HG03103 (cell line): ENCODE results near the gene TANK.

Experiments
- ATAC-seq: cut with Tn5 transposase; IDR thresholded peaks from one replicate; pipeline ENCODE4 v1.9.1; 2021; ENCODE audit warnings: low read depth; ENCODE audit not compliant: unreplicated experiment

Gene TANK

GRCh38 chr2:161219211-161219610, 59.0 kb downstream of the TANK start:
- no peak for ATAC-seq

- no peak for ATAC-seq
These were observed 63.0 kb downstream of the TANK start for GRCh38 chr2:161223139-161223732.

GRCh38 chr2:161228511-161229240, 68.4 kb downstream of the TANK start:
- ATAC-seq = no peak

- no peak for ATAC-seq
These were observed 70.7 kb downstream of the TANK start for GRCh38 chr2:161230959-161231358.

- no peak for ATAC-seq
These were observed 72.3 kb downstream of the TANK start for GRCh38 chr2:161232571-161232970.

DNA sequence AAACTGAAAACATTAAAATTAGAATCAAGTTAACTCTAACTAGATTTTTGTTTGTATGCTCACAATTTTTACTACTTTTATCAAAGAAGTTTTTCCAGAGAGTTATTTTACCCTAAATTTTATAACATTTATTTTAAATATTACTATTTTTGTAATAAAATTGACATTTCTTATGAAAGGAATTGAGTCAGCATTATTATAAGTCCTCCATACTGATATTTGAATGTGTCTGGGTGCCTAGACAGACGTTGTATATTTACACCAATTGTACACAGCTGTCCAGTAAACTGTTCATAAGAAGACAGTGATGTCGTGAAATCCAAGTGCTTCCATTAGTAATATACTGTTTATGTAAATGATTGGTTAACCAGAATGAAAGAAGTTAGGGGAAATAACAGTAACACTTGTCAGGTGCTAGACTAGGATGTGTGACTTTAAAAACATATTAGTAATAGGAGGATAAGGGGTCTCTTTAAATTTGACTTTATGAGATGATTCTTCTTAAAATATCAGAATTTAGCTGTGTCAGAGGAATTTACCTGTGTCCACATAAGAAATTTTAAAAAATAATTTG, 73.7 kb downstream of the TANK start:
- ATAC-seq = no peak

GRCh38 chr2:161234627-161235026, 74.4 kb downstream of the TANK start:
- ATAC-seq = no peak

- ATAC-seq = peak; percentile 37
These were observed 77.4 kb downstream of the TANK start for GRCh38 chr2:161237392-161238264.

GRCh38 chr2:161238265-161238559, 78.0 kb downstream of the TANK start:
- no peak for ATAC-seq

DNA sequence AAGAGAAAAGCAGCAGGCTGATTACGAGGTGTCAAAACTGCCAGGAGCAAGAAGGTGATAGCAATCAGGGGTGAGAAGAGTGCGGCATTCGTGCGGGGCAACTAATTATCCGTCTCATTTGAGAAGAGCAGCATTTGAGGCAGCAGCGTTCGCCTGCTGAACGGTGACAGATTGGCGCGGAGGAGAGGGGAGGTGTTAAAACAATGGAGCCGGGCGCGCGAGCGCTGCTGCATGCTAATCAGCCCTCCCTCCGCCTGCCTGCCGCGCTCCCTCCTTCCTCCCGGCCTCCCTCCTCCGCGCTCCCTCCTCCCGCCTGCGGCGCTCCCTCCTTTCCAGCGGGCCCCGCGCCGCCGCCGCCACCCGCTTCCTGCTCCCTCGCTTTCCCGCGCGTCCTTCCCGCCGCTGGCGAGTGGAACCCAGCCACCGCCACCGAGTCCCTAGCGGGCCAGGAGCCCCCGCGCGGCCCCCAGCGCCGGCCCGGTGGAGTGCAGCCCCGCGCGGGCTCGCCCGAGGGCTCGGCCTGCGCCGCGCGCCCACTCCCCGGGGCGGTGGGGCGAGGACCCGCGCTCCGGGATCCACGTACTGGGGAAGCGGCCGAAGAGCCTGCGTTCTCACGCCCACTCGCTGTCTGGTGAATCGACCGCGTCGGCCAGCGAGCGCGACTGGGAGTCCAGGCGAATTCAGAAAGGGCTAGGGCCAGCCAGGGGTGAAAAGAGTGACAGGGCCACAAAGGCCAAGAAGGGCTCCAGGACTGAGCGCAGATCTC, 78.5 kb downstream of the TANK start:
- ATAC-seq = peak; percentile 29

DNA sequence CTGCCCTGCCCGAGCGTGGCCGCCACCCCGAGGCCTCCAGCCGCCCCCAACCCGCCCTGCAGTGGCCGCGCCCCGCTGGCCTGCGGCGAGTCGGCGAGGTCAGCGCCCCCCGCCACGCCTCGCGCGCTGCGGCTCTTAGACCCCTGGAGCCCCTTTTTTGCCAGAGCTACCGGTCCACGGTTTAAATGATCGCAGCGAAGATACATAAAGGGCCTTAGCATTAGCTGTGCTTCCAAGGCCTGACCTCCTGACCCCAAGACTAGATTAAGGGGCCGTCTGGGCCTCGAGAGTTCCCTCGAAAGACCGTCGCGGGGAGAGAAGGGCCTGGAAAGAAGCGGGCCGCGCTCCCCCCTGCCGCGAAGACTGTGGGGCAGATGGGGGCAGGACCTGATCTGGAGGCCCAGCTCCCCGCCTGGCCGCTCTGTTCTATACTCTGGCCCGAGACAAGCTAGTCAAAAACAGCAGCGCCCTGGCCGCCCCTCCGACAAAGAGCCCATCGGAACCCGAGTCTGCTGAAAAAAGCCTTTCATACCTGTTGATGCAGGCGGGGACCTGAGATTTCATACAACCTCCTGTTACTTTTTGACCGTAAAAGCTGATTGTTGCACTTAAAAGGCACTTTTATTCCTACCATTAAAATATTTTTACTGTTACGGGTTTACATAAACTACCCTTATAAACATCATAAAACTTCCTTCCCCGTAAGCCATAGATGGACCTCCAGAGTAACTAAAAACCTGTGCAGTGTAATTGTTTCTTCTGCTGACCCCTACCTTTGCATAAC, 79.3 kb downstream of the TANK start:
- ATAC-seq = no peak

DNA sequence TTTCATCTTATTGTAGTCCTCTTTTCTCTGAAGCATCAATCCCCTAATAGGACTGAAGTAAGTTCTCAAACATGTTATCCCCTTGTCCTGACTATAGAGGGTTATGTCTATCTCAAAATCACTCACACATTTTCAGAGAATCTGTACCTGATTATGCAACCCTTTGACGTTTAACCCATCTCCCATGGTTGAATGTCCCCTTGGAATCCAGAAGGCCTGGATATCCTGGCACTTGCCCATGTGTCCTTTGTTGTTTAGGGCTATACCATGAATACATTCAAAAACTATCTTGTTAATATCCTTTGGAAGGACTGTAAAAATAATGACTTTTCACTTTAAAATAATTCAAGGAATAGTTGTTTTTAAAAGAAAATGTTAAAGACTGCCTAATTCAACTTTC, 81.7 kb downstream of the TANK start:
- ATAC-seq = no peak

GRCh38 chr2:161243312-161243711, 83.1 kb downstream of the TANK start:
- peak; percentile 31 for ATAC-seq

DNA sequence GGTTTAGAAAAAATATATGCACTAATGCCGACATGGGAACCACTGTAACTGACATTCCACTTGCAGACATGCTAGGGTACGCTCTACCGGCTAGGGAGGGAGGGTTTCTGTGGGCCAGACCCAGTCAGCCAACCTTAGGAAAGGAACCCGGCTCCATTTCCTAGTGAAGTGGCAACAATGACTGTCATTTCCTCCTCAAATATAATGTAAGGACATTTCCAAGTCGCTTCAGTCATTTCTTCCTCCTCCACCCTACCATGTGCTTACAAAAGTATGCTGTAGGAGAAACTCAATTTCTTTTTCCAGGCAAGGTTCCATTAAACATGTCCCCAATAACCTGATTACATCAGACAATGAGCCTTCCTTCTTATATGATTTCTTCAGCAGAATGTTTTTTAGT, 83.7 kb downstream of the TANK start:
- no peak for ATAC-seq

- peak; percentile 84 for ATAC-seq
These were observed 84.4 kb downstream of the TANK start for GRCh38 chr2:161244387-161245260.

GRCh38 chr2:161245261-161245553, 85.0 kb downstream of the TANK start:
- no peak for ATAC-seq

GRCh38 chr2:161245671-161246070, 85.4 kb downstream of the TANK start:
- ATAC-seq = no peak

DNA sequence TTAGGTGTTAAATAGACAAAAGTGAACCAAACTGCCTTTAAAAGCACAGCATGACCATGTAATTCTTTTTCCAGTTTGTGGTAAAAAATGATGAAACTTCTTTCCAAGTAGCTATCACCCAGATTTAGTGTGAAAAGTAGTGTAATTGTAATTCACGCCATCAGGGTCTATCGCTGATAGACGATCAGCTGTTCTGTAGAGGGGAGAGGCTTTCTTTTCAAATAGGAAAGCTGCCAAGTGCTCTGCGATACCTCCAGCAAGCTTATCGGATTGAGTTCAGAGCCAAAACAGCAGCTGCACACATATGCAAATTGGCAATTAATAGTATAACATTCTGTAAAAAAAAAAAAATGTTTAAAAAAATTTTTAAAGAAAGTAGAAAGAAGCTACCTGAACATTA, 86.1 kb downstream of the TANK start:
- ATAC-seq = no peak

- ATAC-seq = peak; percentile 67
These were observed 90.7 kb downstream of the TANK start for GRCh38 chr2:161250864-161251436.
